GM19240 (cell line): Measurements from ENCODE around the gene RAB15.

ENCODE experiments used
- DNase-seq: peaks from one replicate; pipeline ENCODE4 v3.0.0; 2011; ENCODE audit warnings: low spot score; ENCODE audit not compliant: insufficient read length

The RAB15 gene

GRCh38 chr14:64971943-64972791, at the start of gene RAB15:
RAB15 (minus strand) TSS chr14:64972336; CDS start chr14:64972076, 260 bp downstream.
- DNase-seq, result no peak

DNA sequence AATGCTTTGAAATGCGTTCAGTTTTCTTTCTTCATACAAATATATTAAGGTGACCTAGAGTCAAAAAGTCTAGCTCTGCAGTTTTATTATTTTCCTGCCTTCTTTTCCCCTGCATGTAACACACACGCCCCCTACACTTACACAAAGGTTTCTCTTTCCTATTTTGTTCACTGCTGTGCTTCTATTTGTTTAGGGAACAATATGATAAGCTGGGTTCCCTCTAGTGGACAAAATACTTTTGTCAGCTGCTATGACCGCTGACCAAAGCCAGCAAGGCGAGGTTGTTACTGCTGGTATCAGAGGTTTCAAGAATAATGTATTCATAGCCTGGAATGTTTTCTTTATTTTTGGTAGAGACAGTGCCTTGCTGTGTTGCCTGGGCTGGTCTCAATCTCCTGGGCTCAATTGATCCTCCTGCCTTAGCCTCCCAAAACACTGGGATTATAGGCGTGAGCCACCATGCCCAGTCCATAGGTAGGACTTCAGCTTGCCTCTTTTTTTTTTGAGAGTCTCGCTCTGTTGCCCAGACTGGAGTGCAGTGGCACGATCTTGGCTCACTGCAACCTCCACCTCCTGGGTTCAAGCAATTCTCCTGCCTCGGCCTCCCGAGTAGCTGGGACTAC, 47.9 kb upstream of the RAB15 start:
- no peak for DNase-seq

DNA sequence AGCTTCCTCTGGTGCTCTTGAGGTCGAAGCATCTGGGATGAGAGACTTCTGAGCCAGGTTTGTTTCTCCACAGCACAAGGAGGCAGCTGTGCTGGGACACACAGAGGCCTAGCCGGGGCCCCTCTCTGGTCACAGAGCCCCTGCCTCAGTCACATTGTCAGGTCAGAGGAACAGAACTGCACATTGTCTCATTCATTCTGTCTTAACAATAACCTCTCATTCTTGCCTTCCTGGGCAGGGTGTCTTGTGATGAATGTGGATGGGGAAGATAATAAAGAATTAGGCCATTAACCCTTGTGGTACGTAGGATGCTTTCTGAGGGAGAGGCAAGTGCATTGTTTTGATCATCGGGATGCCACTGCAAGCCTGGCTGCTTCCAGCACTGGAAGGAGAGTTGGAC, 44.3 kb upstream of the RAB15 start:
- no peak for DNase-seq

DNA sequence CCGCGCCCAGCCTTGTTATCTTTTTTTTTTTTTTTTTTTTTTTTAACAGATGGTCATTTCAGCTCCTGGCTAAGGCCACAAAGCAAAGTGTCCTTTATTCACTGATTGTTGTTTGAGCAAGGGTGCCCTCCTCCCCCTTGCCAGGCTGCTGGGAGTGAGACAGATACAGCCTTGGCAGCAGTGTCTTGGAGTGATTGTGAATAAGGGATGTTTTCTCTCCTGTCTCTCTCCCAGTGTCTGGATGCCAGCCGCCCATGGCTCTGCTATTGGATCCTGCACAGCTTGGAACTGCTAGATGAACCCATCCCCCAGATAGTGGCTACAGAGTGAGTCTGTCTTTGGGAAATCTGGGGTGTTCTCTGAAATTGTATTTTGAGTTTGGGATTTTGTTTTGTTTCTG, 43.3 kb upstream of the RAB15 start:
- DNase-seq, result no peak

DNA sequence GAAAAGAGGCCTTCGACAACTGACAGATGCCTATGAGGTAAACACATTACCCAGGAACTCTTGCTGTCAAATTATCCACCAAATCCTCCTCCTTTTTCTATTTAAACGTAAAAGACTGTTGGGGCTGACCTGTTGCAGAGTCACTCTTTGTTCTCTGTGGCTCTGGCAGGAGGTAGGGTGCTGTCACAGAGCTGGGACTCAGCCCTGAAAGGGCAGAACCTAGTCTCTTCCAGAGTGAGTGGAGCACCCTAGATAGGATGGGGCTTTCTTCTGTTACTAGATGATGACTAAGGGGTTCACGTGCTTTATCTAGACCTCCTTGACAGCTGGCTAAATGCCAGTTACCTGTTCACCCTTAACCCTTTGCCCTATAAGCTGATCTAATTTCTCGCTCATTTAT, 40.2 kb upstream of the RAB15 start:
- no peak for DNase-seq

DNA sequence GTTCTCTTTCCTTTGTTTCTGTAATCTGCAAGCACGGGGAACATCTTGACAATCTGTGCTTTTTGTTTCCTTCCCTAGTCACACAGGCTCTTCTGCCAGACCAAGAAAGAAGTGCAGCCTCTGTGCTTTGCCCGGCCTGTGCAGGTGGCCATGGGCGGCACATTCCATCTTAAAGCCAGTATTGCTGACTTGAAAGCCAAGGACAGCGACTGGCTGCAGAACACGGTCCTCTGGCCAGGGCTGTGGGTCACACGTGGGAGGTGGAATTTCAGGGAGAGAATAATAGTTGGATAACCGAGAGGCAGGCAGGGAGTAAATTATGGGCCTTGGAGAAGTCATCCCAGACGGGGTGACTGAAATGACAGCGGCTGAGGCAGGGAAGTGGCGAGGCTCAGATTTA, 39.4 kb upstream of the RAB15 start:
- no peak for DNase-seq

- no peak for DNase-seq
Observed at GRCh38 chr14:65010211-65010931, 38.2 kb upstream of the RAB15 start.

DNA sequence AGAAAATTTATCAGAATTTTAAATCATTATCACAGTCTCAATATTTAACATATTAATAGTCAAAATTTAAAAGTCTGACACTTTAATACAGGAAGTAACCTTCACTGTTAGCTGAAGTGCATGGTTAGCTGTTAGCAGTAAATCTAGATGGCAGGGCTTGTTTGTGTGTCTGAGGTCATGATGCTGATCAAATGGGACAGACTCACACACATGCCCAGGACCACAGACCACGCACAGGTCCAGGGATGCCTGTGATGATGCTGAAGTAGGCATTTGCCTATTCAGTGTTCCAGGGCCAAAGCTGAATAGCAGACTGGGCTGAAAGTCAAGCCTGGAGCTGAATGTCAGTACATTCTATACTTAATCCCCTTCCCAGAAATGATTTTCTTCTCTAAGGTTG, 35.1 kb upstream of the RAB15 start:
- DNase-seq, result no peak

DNA sequence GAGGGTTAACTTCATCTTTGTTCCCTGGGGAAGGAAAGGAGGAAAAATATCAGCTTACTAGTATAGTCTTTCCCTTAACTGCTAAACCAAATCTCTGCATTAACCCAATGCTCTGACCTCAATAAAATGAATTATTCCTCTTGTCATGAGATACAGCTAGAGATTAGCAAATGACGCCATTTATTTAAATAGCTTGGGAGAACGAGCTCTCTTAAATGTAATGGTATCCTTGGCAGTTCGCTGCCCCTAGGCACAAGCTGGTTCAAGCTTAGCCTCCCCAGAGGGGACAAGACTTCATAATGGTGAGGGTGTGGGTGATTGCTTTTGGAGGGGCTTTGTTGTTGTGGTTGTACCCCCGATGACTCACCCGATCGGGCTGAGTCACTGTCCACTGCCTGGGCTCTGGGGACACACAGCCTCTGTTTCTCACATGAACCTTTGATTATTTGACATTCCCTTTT, 34.2 kb upstream of the RAB15 start:
- no peak for DNase-seq

- DNase-seq, result no peak
Observed at GRCh38 chr14:65003394-65003793, 31.3 kb upstream of the RAB15 start.

- no peak for DNase-seq
Observed at GRCh38 chr14:65002586-65003210, 30.6 kb upstream of the RAB15 start.

GRCh38 chr14:65001723-65002122, 29.6 kb upstream of the RAB15 start:
- DNase-seq, result no peak

GRCh38 chr14:65000898-65001591, 28.9 kb upstream of the RAB15 start:
- no peak for DNase-seq

DNA sequence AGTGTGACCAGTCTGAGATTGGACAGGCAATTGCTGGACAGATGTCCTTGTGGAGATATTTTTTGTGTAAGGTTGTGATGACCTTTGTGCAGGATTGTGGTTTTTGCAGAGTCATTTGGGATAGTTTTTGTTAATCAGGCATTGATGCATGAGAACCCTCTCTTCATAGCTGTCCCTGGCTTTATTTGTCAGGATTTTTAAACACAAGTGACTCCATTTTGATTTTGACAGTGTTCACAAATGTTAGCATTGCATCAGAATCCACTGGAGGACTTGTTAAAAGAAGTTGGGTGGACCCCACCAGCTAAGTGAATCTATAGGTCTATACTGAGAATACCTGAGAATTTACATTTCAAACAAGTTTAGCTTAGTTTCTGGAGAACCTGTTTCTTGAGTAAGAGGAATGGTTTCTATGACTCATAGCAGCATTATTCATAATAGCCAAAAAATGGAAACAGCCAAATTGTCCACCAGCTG, 26.4 kb upstream of the RAB15 start:
- no peak for DNase-seq

- no peak for DNase-seq
Observed at GRCh38 chr14:64997108-64997794, 25.1 kb upstream of the RAB15 start.

GRCh38 chr14:64995291-64995690, 23.2 kb upstream of the RAB15 start:
- no peak for DNase-seq

- no peak for DNase-seq
Observed at GRCh38 chr14:64994540-64994939, 22.4 kb upstream of the RAB15 start.

- DNase-seq, result no peak
Observed at GRCh38 chr14:64993266-64993930, 21.3 kb upstream of the RAB15 start.

DNA sequence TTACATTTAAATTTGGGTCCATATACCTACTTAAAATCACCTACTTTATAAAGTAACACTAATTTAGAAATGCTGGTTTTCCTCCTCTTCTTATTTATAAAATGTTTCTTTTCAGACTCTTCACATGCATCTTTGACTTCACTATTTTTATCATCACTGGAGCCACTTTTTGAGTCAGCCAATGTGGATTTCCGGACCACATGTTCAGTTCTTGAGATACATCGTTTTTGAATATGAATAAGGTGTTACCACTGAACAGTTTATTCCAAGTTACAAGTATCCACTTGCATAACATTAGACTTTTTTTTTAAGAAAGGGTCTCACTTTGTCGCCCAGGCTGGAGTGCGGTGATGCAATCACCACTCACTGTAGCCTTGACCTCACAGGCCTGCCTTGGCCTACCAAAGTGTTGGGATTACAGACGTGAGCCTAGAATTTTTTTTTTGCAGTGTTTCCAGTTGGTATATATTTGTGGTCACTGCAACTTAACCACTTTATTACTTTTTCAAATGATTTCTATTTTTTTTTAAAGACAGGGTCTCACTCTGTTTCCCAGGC, 20.3 kb upstream of the RAB15 start:
- no peak for DNase-seq

DNA sequence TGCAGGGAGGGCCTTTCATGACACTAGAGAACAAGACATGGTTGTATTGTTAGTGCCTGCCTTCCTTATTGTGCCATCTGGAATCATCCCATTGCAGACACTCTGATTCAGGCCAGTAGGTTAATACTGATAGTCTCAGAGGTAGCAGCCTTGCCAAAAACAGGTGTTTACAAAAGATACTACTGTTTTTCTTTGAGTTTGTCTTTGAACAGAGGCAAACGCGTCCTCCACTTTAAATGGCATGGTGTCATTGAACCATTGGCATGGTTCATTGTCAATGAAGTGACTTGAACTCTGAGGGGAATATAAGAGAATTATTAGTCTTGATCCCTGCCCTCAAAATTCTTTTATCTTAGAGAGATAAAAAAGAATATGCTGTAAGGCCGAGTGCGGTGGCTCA, 18.8 kb upstream of the RAB15 start:
- no peak for DNase-seq
